H1 (cell line): Measurements from ENCODE around the gene MBD3L1. TPM values are rescaled to one million over a fixed set of nuclear protein-coding genes. Genes with fewer than 3 reads are reported as not detected.

Experiments
- CTCF ChIA-PET: fragments of 300-600 bp; sonication (Branson Sonifier 250); formaldehyde crosslinking; loops from one replicate; lab custom pipeline; 2021; ENCODE audit not compliant: partially characterized antibody; lab: Charles Lee
- POLR2A ChIA-PET: fragments of 300-600 bp; sonication (Branson Sonifier 250); formaldehyde crosslinking; loops from one replicate; lab custom pipeline; 2021; ENCODE audit warnings: inconsistent platforms; ENCODE audit not compliant: partially characterized antibody; lab: Charles Lee
- DNase-seq, 2 experiments: peaks; one replicate each; pipeline versions ENCODE4 v3.0.0 to v3.0.0-alpha.2; 2010 to 2022; ENCODE audit warnings: low spot score in 2 of 2, low read depth in 1 of 2, mixed read lengths in 1 of 2
- FAIRE-seq: peaks from 2 replicates; lab custom pipeline; 2011; peaks lifted over from hg19 to GRCh38; lab: Jason Lieb, UNC
- H2AFZ ChIP-seq: 2 replicates; pipeline ENCODE4 v1.8.1; 2012; ENCODE audit warnings: low read length, inconsistent platforms
- H2AK5ac ChIP-seq: 2 replicates; pipeline ENCODE4 v1.6.1; 2013; ENCODE audit warnings: low read depth, low read length
- H2BK120ac ChIP-seq: replicated peaks from 2 replicates; pipeline ENCODE3; 2013; ENCODE audit warnings: low read depth, low read length, inconsistent platforms
- H2BK12ac ChIP-seq: 2 replicates; pipeline ENCODE4 v1.6.1; 2013; ENCODE audit warnings: low read depth, low read length
- H2BK15ac ChIP-seq: 2 replicates; pipeline ENCODE4 v1.6.1; 2013; ENCODE audit warnings: low read length
- H2BK20ac ChIP-seq: 2 replicates; pipeline ENCODE4 v1.6.1; 2013; ENCODE audit warnings: low read length
- H2BK5ac ChIP-seq: 2 replicates; pipeline ENCODE4 v1.6.1; 2013; ENCODE audit warnings: low read depth, low read length
- H3K14ac ChIP-seq: 2 replicates; pipeline ENCODE4 v1.6.1; 2013; ENCODE audit warnings: inconsistent platforms; ENCODE audit not compliant: insufficient read length
- H3K18ac ChIP-seq: 2 replicates; pipeline ENCODE4 v1.6.1; 2013; ENCODE audit warnings: low read length; ENCODE audit errors: extremely low read depth
- H3K23ac ChIP-seq: 2 replicates; pipeline ENCODE4 v1.6.1; 2013; ENCODE audit warnings: inconsistent platforms; ENCODE audit not compliant: insufficient read length
- H3K23me2 ChIP-seq: 2 replicates; pipeline ENCODE4 v1.6.1; 2013; ENCODE audit warnings: low read depth, low read length
- H3K27ac ChIP-seq: 2 replicates; pipeline ENCODE4 v1.6.1; 2011; ENCODE audit warnings: low read depth, low read length, inconsistent platforms
- H3K27me3 ChIP-seq, 4 experiments: replicated peaks in 1 of 4; 1 replicate in 1 of 4; 2 replicates in 3 of 4; pipeline versions ENCODE4 v1.6.1 to v1.8.1; 2011 to 2013; ENCODE audit warnings: low read length in 3 of 4, mild to moderate bottlenecking in 3 of 4, inconsistent platforms in 2 of 4, mixed read lengths in 2 of 4, moderate library complexity in 1 of 4; ENCODE audit not compliant: control insufficient read depth in 3 of 4, insufficient read depth in 3 of 4; ENCODE audit errors: extremely low read depth in 1 of 4
- H3K36me3 ChIP-seq, 4 experiments: 2 replicates each; pipeline versions ENCODE4 v1.6.1 to v1.8.1; 2011 to 2013; ENCODE audit warnings: mild to moderate bottlenecking in 4 of 4, low read length in 3 of 4, moderate library complexity in 2 of 4, control low read depth in 1 of 4, inconsistent platforms in 1 of 4; ENCODE audit not compliant: insufficient read depth in 4 of 4, control insufficient read depth in 2 of 4
- H3K4ac ChIP-seq: replicated peaks from 2 replicates; pipeline ENCODE3; 2013; ENCODE audit warnings: low read length, low read depth, mixed read lengths, inconsistent platforms; ENCODE audit not compliant: insufficient read length
- H3K4me1 ChIP-seq, 4 experiments: replicated peaks in 1 of 4; 1 replicate in 1 of 4; 2 replicates in 3 of 4; pipeline versions ENCODE4 v1.6.1 to v1.8.1; 2011 to 2013; ENCODE audit warnings: low read length in 3 of 4, inconsistent platforms in 2 of 4, mixed read lengths in 1 of 4; ENCODE audit not compliant: insufficient read depth in 4 of 4, control insufficient read depth in 3 of 4
- H3K4me2 ChIP-seq, 2 experiments: 2 replicates each; pipeline versions ENCODE4 v1.6.1 to v1.8.1; 2011 to 2013; ENCODE audit warnings: low read depth in 2 of 2, low read length in 2 of 2, control low read depth in 1 of 2, inconsistent platforms in 1 of 2, mild to moderate bottlenecking in 1 of 2; ENCODE audit not compliant: insufficient read depth in 1 of 2
- H3K4me3 ChIP-seq, 4 experiments: fragments of 200-600, 300-600 bp in 1 of 4; sonication (generic), shearing (Covaris generic), sonication (Bioruptor Twin) in 1 of 4; 2 replicates each; pipeline versions ENCODE4 v1.5.1 to v1.8.1; 2011 to 2016; ENCODE audit warnings: low read length in 4 of 4, low read depth in 3 of 4, control low read depth in 2 of 4, inconsistent platforms in 2 of 4, mild to moderate bottlenecking in 2 of 4, mixed read lengths in 1 of 4, moderate library complexity in 1 of 4; ENCODE audit not compliant: insufficient read depth in 2 of 4; ENCODE audit errors: extremely low read depth in 1 of 4
- H3K56ac ChIP-seq: replicated peaks from 2 replicates; pipeline ENCODE3; 2013; ENCODE audit warnings: low read depth, mild to moderate bottlenecking, mixed read lengths, low read length, inconsistent platforms; ENCODE audit not compliant: insufficient read length
- H3K79me1 ChIP-seq: 2 replicates; pipeline ENCODE4 v1.6.1; 2013; ENCODE audit warnings: low read depth, low read length, control low read depth
- H3K79me2 ChIP-seq, 2 experiments: 2 replicates each; pipeline versions ENCODE4 v1.6.1 to v1.8.1; 2012 to 2013; ENCODE audit warnings: low read length in 2 of 2, mild to moderate bottlenecking in 2 of 2, inconsistent platforms in 1 of 2; ENCODE audit not compliant: insufficient read depth in 2 of 2, control insufficient read depth in 1 of 2
- H3K9ac ChIP-seq, 4 experiments: replicated peaks in 1 of 4; 1 replicate in 1 of 4; 2 replicates in 3 of 4; pipeline versions ENCODE4 v1.6.1 to v1.8.1; 2011 to 2013; ENCODE audit warnings: low read depth in 3 of 4, low read length in 3 of 4, control low read depth in 2 of 4, mild to moderate bottlenecking in 2 of 4, moderate library complexity in 2 of 4, inconsistent platforms in 1 of 4; ENCODE audit errors: extremely low read depth in 1 of 4
- H3K9me3 ChIP-seq, 2 experiments: 2 replicates each; pipeline versions ENCODE4 v1.6.1 to v1.8.1; 2012 to 2013; ENCODE audit warnings: mild to moderate bottlenecking in 2 of 2, moderate library complexity in 2 of 2, control low read depth in 1 of 2, inconsistent platforms in 1 of 2, low read depth in 1 of 2, low read length in 1 of 2, mixed read lengths in 1 of 2; ENCODE audit not compliant: insufficient read depth in 2 of 2
- H4K20me1 ChIP-seq, 2 experiments: replicated peaks in 1 of 2; 2 replicates each; pipeline versions ENCODE3 to v1.8.1; 2011 to 2013; ENCODE audit warnings: inconsistent platforms in 2 of 2, low read length in 2 of 2, mild to moderate bottlenecking in 1 of 2; ENCODE audit not compliant: insufficient read depth in 2 of 2, control insufficient read depth in 1 of 2
- H4K5ac ChIP-seq: 2 replicates; pipeline ENCODE4 v1.6.1; 2013; ENCODE audit warnings: low read length, low read depth, mixed read lengths, inconsistent platforms; ENCODE audit not compliant: insufficient read length
- H4K8ac ChIP-seq: 2 replicates; pipeline ENCODE4 v1.8.0; 2013; ENCODE audit warnings: mild to moderate bottlenecking, moderate library complexity, low read length, inconsistent platforms; ENCODE audit not compliant: insufficient read depth; ENCODE audit errors: extremely low read depth
- H4K91ac ChIP-seq: replicated peaks from 2 replicates; pipeline ENCODE3; 2013; ENCODE audit warnings: low read length, mixed read lengths, inconsistent platforms; ENCODE audit not compliant: insufficient read length
- CTBP2 ChIP-seq: IDR thresholded peaks from 2 replicates; pipeline ENCODE4 v1.7.0; 2011; ENCODE audit warnings: borderline replicate concordance, mild to moderate bottlenecking, moderate library complexity, mixed read lengths, low read length; ENCODE audit not compliant: insufficient read depth, insufficient read length
- CTCF ChIP-seq, 3 experiments: IDR thresholded peaks; 1 replicate in 2 of 3; 2 replicates in 1 of 3; pipeline versions ENCODE4 v1.5.1 to v1.6.1; 2011; ENCODE audit warnings: low read length in 3 of 3, mild to moderate bottlenecking in 3 of 3, inconsistent platforms in 2 of 3, low read depth in 1 of 3, moderate library complexity in 1 of 3; ENCODE audit not compliant: insufficient read depth in 1 of 3; ENCODE audit errors: control extremely low read depth in 1 of 3
- HDAC2 ChIP-seq, 2 experiments: fragments of 300-600 bp in 1 of 2; sonication (generic) in 1 of 2; IDR thresholded peaks; 2 replicates each; pipeline ENCODE4 v1.6.1; 2011 to 2012; ENCODE audit warnings: low read depth in 2 of 2, low read length in 2 of 2, mild to moderate bottlenecking in 2 of 2, moderate library complexity in 2 of 2, borderline replicate concordance in 1 of 2, inconsistent platforms in 1 of 2
- NANOG ChIP-seq: IDR thresholded peaks from 2 replicates; pipeline ENCODE4 v1.6.1; 2011; ENCODE audit warnings: low read length, low read depth, mild to moderate bottlenecking, inconsistent platforms; ENCODE audit not compliant: insufficient read depth, poor library complexity, severe bottlenecking
- TBP ChIP-seq: IDR thresholded peaks from 2 replicates; pipeline ENCODE4 v1.6.1; 2011; ENCODE audit warnings: low read depth, low read length, improper control_type of control experiment
- WGBS, 2 experiments: shearing (Covaris generic) in 1 of 2; methylation state at CpG; one replicate each; pipeline versions ENCODE4 v1.1.6 to v1.1.7; 2013 to 2015; ENCODE audit warnings: low lambda C conversion rate in 2 of 2, mixed read lengths in 2 of 2, inconsistent platforms in 1 of 2, low coverage in 1 of 2, missing lambda C conversion rate in 1 of 2; ENCODE audit not compliant: insufficient replicate concordance in 2 of 2, insufficient coverage in 1 of 2, insufficient read length in 1 of 2; ENCODE audit errors: extremely low coverage in 1 of 2, missing lambda C conversion rate in 1 of 2; 5-methylcytosine and 5-hydroxymethylcytosine counted together
- long read RNA-seq, 2 experiments: library from RNA in 1 of 2; library from capped mRNA in 1 of 2; stranded (forward); transcript quantifications; one replicate each; pipeline ENCODE4 v2.0.0, GENCODE V29; 2021; ENCODE audit warnings: inconsistent platforms in 1 of 2
- polyA minus RNA-seq, 3 experiments: library from RNA; depleted of rRNA, polyadenylated mRNA; stranded (reverse); fragments of >200 nt; gene quantifications; 1 replicate in 2 of 3; 2 replicates in 1 of 3; pipeline ENCODE4 v1.2.3, GENCODE V29; 2011
- polyA plus RNA-seq, 7 experiments: library from polyadenylated mRNA; depleted of rRNA in 3 of 7; stranded (reverse) in 5 of 7; unstranded in 2 of 7; fragments of >200 nt in 5 of 7; fragments of 200-250 nt in 2 of 7; gene quantifications; 1 replicate in 5 of 7; 2 replicates in 1 of 7; 4 replicates in 1 of 7; pipeline versions ENCODE4 v1.2.1 to v1.2.3, GENCODE V29; 2011 to 2013; ENCODE audit warnings: missing spikeins in 2 of 7, mixed read lengths in 2 of 7
- total RNA-seq: library from RNA; stranded (reverse); fragmentation: NEBNext Ultra II Directional; extraction: Animal tissue kit (Norgen Biotek cat#: 25700); gene quantifications from 2 replicates; pipeline ENCODE4 v1.2.1, GENCODE V29; 2021

The MBD3L1 gene
- total RNA-seq (not detected in 2 replicates), polyA plus RNA-seq (2011; rRNA removed) (not detected in 2 replicates), polyA minus RNA-seq (2011; rRNA and poly(A)+ RNA removed) (not detected in 2 replicates)
- not detected for polyA plus RNA-seq (2011; cell fraction: cytosol; rRNA removed)
- not detected for polyA plus RNA-seq (2011; cell fraction: nucleus; rRNA removed)
- polyA plus RNA-seq (2012, experiment 1 of 2), result not detected in 4 replicates
- polyA plus RNA-seq (2012, experiment 2 of 2), result not detected
- not detected for polyA plus RNA-seq (2013, experiment 1 of 2)
- not detected for polyA plus RNA-seq (2013, experiment 2 of 2)
- polyA minus RNA-seq (2011; cell fraction: cytosol; rRNA and poly(A)+ RNA removed), result not detected
- polyA minus RNA-seq (2011; cell fraction: nucleus; rRNA and poly(A)+ RNA removed), result not detected
- long read RNA-seq, experiment 1, result 0 reads
- long read RNA-seq, experiment 2, result 0 reads

GRCh38 chr19:8832132-8833021, at the start of gene MBD3L1, which contains the start of gene ZNF558:
Gene MBD3L1, plus strand, starts transcription at chr19:8832377. Its CDS starts 10,302 bp downstream, at chr19:8842679.
Gene ZNF558, minus strand, starts transcription at chr19:8832304. Its CDS starts 9,645 bp downstream, at chr19:8822659.
- Histone ChIP-seq H3K27ac (peak within 1 kb of the TSS; percentile 41; the same call in 1 of the 2 replicates), H2AK5ac (no peak within 1 kb of the TSS), H3K23ac (no peak within 1 kb of the TSS), H3K79me1 (no peaks in the 10 kb centered on the region), H4K91ac (no peak within 1 kb of the TSS), H2BK12ac (no peak within 1 kb of the TSS), H3K9me3 (peaks cover 3 to 5% of the 10 kb centered on the region in 2 experiments; a peak in 3 of 4 replicates), H3K4me1 (no peaks in the 10 kb centered on the region), H2BK5ac (no peak within 1 kb of the TSS), H3K4me3 (peak within 1 kb of the TSS; percentile 72 to 92 (median 76)), H3K23me2 (no peaks in the 10 kb centered on the region; the same call in 1 of the 2 replicates), H3K14ac (no peak within 1 kb of the TSS), H3K18ac (no peak within 1 kb of the TSS; the same call in 1 of the 2 replicates), H3K9ac (peak within 1 kb of the TSS; percentile 62 to 81 (median 72); a peak in 6 of 7 replicates), H2AFZ (peak within 1 kb of the TSS; percentile 48; the same call in 1 of the 2 replicates), H3K4me2 (peak within 1 kb of the TSS; percentile 49 to 79), H4K20me1 (no peaks in the 10 kb centered on the region), H4K5ac (peak within 1 kb of the TSS; percentile 62), H3K4ac (no peak within 1 kb of the TSS), H2BK120ac (no peak within 1 kb of the TSS), H3K56ac (no peak within 1 kb of the TSS), H2BK20ac (no peak within 1 kb of the TSS), H3K36me3 (peaks cover 0 to 4% (median 0%) of the 10 kb centered on the region in 4 experiments; a peak in 3 of 8 replicates), H3K79me2 (no peaks in the 10 kb centered on the region), H4K8ac (peak within 1 kb of the TSS; percentile 87), H3K27me3 (no peaks in the 10 kb centered on the region), H2BK15ac (no peak within 1 kb of the TSS)
- CTCF ChIA-PET, result no interaction called here
- POLR2A ChIA-PET, result no interaction called here
- WGBS, 2 experiments, result 0% methylated on average over 50 of the region's 78 CpGs; no CpG with 5 or more reads in 1 of the 2 experiments
- DNase-seq (peak; percentile 80 to 86), FAIRE-seq (peak; percentile 79)
- TF ChIP-seq NANOG, result no peak
- no peak for TF ChIP-seq CTBP2
- TF ChIP-seq TBP, result no peak
- TF ChIP-seq HDAC2 (IDR thresholded peaks at IDR 0.05; ENCODE audit: borderline replicate concordance in 1 of 2, low read depth in 2 of 2, low read length in 2 of 2), result peak; percentile 87 to 96; a peak in 3 of 4 replicates
- TF ChIP-seq CTCF (IDR thresholded peaks at IDR 0.05; ENCODE audit: control extremely low read depth in 1 of 3, insufficient read depth in 1 of 3, low read depth in 1 of 3, low read length in 3 of 3), result no peak
